Measurements from ENCODE around the gene CAMK2B.

DNA sequence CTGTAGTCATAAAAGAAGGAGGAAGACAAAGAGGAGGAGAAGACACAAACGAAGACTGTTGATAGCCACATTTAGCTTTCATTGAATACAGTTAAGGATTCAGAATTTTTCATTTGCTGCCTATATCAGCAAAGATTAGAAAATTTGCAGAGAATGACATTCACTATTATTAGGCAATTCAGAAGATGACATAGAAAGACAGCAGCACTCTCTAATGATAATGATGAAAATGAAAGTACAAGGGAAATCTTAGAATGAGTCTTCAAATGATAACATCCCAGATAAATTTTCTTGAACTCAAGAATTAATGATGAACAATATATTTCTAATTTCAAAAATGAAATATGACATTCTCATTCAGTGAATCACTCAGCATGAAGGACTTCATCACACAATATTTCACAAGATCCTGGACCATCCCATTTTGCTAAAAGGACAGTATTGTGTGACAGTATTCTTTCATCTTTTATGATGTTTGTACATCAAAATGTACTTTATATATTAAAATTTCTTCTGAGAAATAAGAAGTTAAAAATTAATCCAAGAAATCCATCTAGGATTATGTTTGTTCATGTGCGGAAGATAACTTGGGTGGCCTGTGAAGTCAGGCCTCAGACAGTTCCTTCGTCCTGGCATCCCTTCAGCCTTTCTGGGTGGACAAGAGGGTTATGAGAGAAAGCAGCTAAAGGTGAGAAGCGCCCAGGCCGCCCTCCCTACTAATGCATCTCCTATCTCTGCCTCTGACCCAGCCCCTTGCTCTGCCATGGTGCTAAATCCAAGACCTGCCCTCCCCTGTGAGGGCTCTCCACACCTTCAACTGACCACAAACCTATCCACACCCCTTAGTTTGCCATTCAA lies 47.4 kb upstream of the CAMK2B start:
- TF ChIP-seq, protein P1, sequence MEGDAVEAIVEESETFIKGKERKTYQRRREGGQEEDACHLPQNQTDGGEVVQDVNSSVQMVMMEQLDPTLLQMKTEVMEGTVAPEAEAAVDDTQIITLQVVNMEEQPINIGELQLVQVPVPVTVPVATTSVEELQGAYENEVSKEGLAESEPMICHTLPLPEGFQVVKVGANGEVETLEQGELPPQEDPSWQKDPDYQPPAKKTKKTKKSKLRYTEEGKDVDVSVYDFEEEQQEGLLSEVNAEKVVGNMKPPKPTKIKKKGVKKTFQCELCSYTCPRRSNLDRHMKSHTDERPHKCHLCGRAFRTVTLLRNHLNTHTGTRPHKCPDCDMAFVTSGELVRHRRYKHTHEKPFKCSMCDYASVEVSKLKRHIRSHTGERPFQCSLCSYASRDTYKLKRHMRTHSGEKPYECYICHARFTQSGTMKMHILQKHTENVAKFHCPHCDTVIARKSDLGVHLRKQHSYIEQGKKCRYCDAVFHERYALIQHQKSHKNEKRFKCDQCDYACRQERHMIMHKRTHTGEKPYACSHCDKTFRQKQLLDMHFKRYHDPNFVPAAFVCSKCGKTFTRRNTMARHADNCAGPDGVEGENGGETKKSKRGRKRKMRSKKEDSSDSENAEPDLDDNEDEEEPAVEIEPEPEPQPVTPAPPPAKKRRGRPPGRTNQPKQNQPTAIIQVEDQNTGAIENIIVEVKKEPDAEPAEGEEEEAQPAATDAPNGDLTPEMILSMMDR (IDR thresholded peaks at IDR 0.05) = no peak
- TF ChIP-seq EZH2phosphoT487 (IDR thresholded peaks at IDR 0.05) (no peak), EZH2 (IDR thresholded peaks at IDR 0.05) (no peak)
